Stimulated activated naive CD8-positive, alpha-beta T cell treated with anti-CD3 and anti-CD28 coated beads, Interleukin-15, Interleukin-2, amounts not matched to agents 100 ng/mL and 50 ng/mL, for 24 hours (primary cell): ENCODE data around the gene NKAIN2.

Experiments used
- H3K27ac Mint-ChIP-seq: one replicate; pipeline ENCODE4 v1.8.0; 2021; ENCODE audit warnings: mild to moderate bottlenecking, mixed read lengths
- H3K27me3 Mint-ChIP-seq: one replicate; pipeline ENCODE4 v1.8.0; 2021; ENCODE audit warnings: mixed read lengths
- H3K36me3 Mint-ChIP-seq: one replicate; pipeline ENCODE4 v1.8.0; 2021; ENCODE audit warnings: low read depth, mixed read lengths
- H3K4me1 Mint-ChIP-seq: one replicate; pipeline ENCODE4 v1.8.0; 2021; ENCODE audit warnings: low read depth, mixed read lengths
- H3K4me3 Mint-ChIP-seq: one replicate; pipeline ENCODE4 v1.8.0; 2021; ENCODE audit warnings: mild to moderate bottlenecking, mixed read lengths
- H3K9me3 Mint-ChIP-seq: one replicate; pipeline ENCODE4 v1.8.0; 2021; ENCODE audit warnings: mixed read lengths

NKAIN2 gene

DNA sequence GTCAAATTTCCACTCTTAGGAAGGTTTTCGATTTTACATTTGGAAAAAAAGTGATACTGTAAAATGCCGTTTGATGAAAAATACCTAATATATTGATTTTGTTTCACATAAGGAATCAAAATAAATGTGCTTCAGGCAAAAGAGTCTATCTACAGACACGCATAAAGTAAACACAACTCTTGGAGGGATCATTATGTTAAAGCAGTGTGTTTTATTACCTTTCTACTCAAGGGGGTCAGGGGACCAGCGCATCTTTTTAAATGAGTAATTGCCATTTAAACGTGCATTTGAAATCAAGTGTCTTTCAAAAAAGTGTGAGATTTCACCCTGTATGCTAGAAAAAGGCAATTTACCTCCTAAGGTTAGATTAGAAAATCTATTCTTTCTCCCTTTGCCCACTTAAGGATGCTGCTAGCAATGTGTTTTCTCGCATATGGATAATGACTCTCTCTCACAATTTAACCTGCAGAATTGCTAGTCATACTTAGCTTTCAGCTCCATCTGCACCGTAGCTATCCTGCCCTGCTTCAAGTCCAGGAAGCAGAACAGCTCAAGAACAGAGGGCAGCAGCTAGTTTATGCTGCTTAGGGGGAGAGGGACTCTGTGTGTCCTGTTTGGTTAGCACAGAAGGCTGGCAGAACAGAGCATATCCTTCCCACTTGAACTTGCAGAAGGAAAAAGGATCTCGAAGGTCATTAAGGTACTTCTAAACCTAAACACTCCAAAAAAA is 35.0 kb downstream of the NKAIN2 start:
- Mint-ChIP-seq H3K27me3 (no peaks in the 10 kb centered on the region), H3K36me3 (no peaks in the 10 kb centered on the region), H3K4me3 (no peak overlapping the region), H3K27ac (no peak overlapping the region), H3K9me3 (peaks cover 3% of the 10 kb centered on the region), H3K4me1 (no peaks in the 10 kb centered on the region)

DNA sequence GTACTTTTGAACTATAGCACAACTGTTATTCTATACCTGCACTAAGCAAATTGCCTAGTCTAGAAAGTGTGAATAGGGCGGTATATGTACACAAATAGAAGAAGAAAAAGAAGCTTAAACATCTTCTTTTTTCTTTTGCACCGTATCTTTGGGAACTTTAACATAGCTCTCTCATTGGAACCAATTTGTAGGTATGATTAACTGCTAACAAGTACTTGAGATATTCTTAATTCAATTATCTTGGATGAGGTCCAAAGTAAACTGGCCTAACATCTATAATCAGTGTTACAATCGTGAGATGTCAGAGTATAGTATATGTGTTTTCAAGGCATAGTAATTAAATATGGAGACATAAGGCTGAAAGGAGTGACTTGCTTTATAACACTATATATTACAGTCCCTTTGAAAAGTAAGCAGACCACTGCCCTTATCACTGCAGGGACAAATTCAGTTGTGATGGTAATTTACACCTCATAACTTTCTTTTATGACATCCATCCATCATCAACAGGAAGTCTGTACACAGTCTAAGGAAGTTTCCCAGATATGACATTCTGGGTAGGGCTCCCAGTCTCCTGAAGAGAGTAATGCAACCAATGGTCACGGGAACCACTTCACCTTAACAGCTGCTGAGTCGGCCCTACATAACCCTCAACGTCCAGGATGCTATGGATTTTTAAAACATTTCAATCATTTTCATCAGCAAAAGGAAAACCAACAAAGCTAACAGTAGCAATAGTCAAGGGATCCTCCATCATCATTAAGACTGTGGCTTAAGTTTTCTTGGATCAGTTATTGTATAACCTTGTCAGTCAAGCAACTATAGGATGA is 37.6 kb downstream of the NKAIN2 start:
- Mint-ChIP-seq H3K9me3 (peaks cover 3% of the 10 kb centered on the region), H3K36me3 (no peaks in the 10 kb centered on the region), H3K4me1 (no peaks in the 10 kb centered on the region), H3K27ac (no peak overlapping the region), H3K4me3 (no peak overlapping the region), H3K27me3 (no peaks in the 10 kb centered on the region)

DNA sequence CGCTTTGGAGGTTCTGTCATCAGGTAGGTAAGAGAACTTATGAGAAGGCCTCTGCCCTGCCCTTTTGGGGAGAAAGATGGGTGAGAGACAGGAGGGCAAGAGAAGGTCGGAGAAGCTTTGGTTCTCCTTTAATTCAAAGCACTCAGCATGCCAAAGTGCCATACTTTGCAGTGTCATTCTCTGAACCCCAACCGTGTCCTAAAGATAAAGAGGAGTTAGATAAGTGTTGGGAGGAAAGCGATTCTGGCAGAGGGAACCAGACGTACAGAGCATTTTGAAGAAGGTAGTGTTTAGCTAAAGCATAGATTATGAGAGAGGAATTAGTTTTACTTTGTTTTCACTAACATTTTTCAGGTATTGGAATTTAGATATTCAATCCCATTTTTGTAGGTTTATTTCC is 40.3 kb downstream of the NKAIN2 start:
- H3K27me3 Mint-ChIP-seq = no peaks in the 10 kb centered on the region
- no peak overlapping the region for H3K27ac Mint-ChIP-seq
- H3K4me3 Mint-ChIP-seq = no peak overlapping the region
- no peaks in the 10 kb centered on the region for H3K4me1 Mint-ChIP-seq
- H3K9me3 Mint-ChIP-seq = no peaks in the 10 kb centered on the region
- H3K36me3 Mint-ChIP-seq = no peaks in the 10 kb centered on the region

DNA sequence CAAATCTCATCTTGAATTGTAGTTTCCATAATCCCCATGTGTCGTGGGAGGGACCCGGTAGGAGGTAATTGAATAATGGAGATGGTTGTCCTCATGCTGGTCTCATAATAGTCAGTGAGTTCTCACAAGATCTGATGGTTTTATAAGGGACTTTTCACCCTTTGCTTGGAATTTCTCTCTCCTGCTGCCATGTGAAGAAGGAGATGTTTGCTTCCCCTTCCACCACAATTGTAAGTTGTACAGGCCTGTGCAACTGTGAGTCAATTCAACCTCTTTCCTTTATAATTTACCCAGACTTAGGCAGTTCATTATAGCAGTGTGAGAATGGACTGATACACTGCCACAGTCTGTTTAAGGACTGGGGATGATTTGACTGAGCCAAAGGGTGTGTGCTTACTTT is 44.7 kb downstream of the NKAIN2 start:
- Mint-ChIP-seq H3K4me3 (no peak overlapping the region), H3K36me3 (no peaks in the 10 kb centered on the region), H3K9me3 (no peaks in the 10 kb centered on the region), H3K27me3 (no peaks in the 10 kb centered on the region), H3K4me1 (no peaks in the 10 kb centered on the region), H3K27ac (no peak overlapping the region)

- H3K4me3 Mint-ChIP-seq = no peak overlapping the region
- no peaks in the 10 kb centered on the region for H3K9me3 Mint-ChIP-seq
- H3K27me3 Mint-ChIP-seq = no peaks in the 10 kb centered on the region
- H3K36me3 Mint-ChIP-seq = no peaks in the 10 kb centered on the region
- H3K27ac Mint-ChIP-seq = no peak overlapping the region
- no peaks in the 10 kb centered on the region for H3K4me1 Mint-ChIP-seq
Observed at GRCh38 chr6:123849406-123849805, 45.7 kb downstream of the NKAIN2 start.

DNA sequence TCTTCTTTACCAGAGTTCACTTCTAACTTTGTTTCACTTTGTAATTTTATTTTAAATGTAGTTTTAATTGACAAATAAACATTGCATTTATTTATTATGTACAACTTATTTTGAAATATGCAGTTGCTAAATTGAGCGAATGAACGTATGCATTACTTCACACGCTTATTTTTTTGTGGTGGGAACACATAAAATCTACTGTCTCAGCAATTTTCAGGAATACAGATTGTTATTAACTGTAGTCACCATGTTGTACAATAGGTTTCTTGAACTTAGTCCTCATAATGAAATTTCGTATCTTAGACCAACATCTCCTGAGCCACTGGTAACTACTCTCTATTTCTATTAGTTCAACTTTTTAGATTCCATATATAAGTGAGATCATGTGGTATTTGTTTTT is 46.9 kb downstream of the NKAIN2 start:
- Mint-ChIP-seq H3K27ac (no peak overlapping the region), H3K4me3 (no peak overlapping the region), H3K4me1 (no peaks in the 10 kb centered on the region), H3K27me3 (no peaks in the 10 kb centered on the region), H3K36me3 (no peaks in the 10 kb centered on the region), H3K9me3 (no peaks in the 10 kb centered on the region)

- H3K4me3 Mint-ChIP-seq = no peak overlapping the region
- H3K27ac Mint-ChIP-seq = no peak overlapping the region
- H3K36me3 Mint-ChIP-seq = no peaks in the 10 kb centered on the region
- H3K27me3 Mint-ChIP-seq = no peaks in the 10 kb centered on the region
- H3K9me3 Mint-ChIP-seq = no peaks in the 10 kb centered on the region
- no peaks in the 10 kb centered on the region for H3K4me1 Mint-ChIP-seq
Observed at GRCh38 chr6:123854201-123854600, 50.5 kb downstream of the NKAIN2 start.

- no peaks in the 10 kb centered on the region for H3K4me1 Mint-ChIP-seq
- no peaks in the 10 kb centered on the region for H3K9me3 Mint-ChIP-seq
- no peak overlapping the region for H3K27ac Mint-ChIP-seq
- no peak overlapping the region for H3K4me3 Mint-ChIP-seq
- H3K36me3 Mint-ChIP-seq = no peaks in the 10 kb centered on the region
- no peaks in the 10 kb centered on the region for H3K27me3 Mint-ChIP-seq
Observed at GRCh38 chr6:123855506-123855905, 51.8 kb downstream of the NKAIN2 start.

- no peak overlapping the region for H3K4me3 Mint-ChIP-seq
- H3K36me3 Mint-ChIP-seq = no peaks in the 10 kb centered on the region
- H3K27ac Mint-ChIP-seq = no peak overlapping the region
- H3K9me3 Mint-ChIP-seq = peaks cover 7% of the 10 kb centered on the region
- no peaks in the 10 kb centered on the region for H3K4me1 Mint-ChIP-seq
- H3K27me3 Mint-ChIP-seq = no peaks in the 10 kb centered on the region
Observed at GRCh38 chr6:123859291-123859690, 55.6 kb downstream of the NKAIN2 start.

DNA sequence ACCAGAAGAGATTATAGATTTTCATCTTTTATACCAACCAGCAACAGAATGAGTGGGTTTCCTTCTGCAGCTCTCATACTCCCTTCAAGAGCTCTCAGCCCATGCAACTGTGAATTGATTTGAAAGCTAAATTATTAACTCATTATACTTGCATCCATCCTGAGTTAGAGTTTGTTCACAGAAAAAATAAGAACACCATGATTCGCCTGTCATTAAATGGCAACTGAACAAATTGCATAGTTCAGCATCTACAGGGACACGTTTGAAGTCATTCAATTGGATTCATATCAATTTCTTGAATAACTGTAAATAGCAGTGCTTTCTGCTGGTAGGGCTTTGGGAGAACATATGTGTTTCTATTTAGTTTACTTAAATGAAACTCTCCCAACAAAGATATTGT is 65.7 kb downstream of the NKAIN2 start:
- H3K9me3 Mint-ChIP-seq = no peaks in the 10 kb centered on the region
- H3K4me3 Mint-ChIP-seq = no peak overlapping the region

GRCh38 chr6:123873974-123874373 is 70.3 kb downstream of the NKAIN2 start:
- H3K27me3 Mint-ChIP-seq = no peaks in the 10 kb centered on the region
- H3K4me1 Mint-ChIP-seq = no peaks in the 10 kb centered on the region
- no peak overlapping the region for H3K27ac Mint-ChIP-seq
- H3K4me3 Mint-ChIP-seq = no peak overlapping the region
- H3K9me3 Mint-ChIP-seq = no peaks in the 10 kb centered on the region
- H3K36me3 Mint-ChIP-seq = no peaks in the 10 kb centered on the region

More for the DNA sequence above, 65.7 kb downstream of the NKAIN2 start:
- Mint-ChIP-seq H3K27ac (no peak overlapping the region), H3K36me3 (no peaks in the 10 kb centered on the region), H3K27me3 (no peaks in the 10 kb centered on the region), H3K4me1 (no peaks in the 10 kb centered on the region)

DNA sequence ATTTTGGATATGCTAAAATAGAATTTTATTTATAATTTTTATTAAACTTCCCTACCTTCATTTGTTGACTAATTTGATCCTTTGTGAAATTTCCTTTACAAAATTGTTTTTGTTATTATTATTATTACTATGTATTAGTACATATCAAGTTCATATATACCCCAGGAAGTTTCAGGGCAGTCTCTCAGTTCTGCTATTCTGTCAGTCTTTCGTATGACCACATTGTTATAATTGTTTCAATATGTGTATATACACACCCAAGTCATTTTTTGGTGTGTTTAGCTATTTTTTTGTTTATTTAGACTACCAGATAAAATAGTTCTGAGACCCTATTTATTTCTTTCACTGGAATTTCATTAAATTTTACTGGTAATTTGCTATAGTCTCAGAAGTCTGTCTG is 72.1 kb downstream of the NKAIN2 start:
- H3K4me1 Mint-ChIP-seq = no peaks in the 10 kb centered on the region
- no peak overlapping the region for H3K4me3 Mint-ChIP-seq
- no peaks in the 10 kb centered on the region for H3K9me3 Mint-ChIP-seq
- H3K27me3 Mint-ChIP-seq = no peaks in the 10 kb centered on the region
- H3K36me3 Mint-ChIP-seq = no peaks in the 10 kb centered on the region
- H3K27ac Mint-ChIP-seq = no peak overlapping the region

- H3K4me3 Mint-ChIP-seq = no peak overlapping the region
- H3K27ac Mint-ChIP-seq = no peak overlapping the region
- no peaks in the 10 kb centered on the region for H3K36me3 Mint-ChIP-seq
- no peaks in the 10 kb centered on the region for H3K9me3 Mint-ChIP-seq
- no peaks in the 10 kb centered on the region for H3K4me1 Mint-ChIP-seq
- H3K27me3 Mint-ChIP-seq = no peaks in the 10 kb centered on the region
Observed at GRCh38 chr6:123879749-123880148, 76.1 kb downstream of the NKAIN2 start.

GRCh38 chr6:123888771-123889513 is 85.3 kb downstream of the NKAIN2 start:
- Mint-ChIP-seq H3K4me3 (no peak overlapping the region), H3K27me3 (no peaks in the 10 kb centered on the region), H3K4me1 (no peaks in the 10 kb centered on the region), H3K9me3 (peaks cover 13% of the 10 kb centered on the region), H3K36me3 (no peaks in the 10 kb centered on the region), H3K27ac (no peak overlapping the region)

GRCh38 chr6:123895346-123895745 is 91.7 kb downstream of the NKAIN2 start:
- no peaks in the 10 kb centered on the region for H3K4me1 Mint-ChIP-seq
- H3K27me3 Mint-ChIP-seq = no peaks in the 10 kb centered on the region
- H3K36me3 Mint-ChIP-seq = no peaks in the 10 kb centered on the region
- no peak overlapping the region for H3K27ac Mint-ChIP-seq
- peaks cover 17% of the 10 kb centered on the region for H3K9me3 Mint-ChIP-seq
- H3K4me3 Mint-ChIP-seq = no peak overlapping the region
